SH-SY5Y (cell line): ENCODE measurements around the gene OTUD3.

Experiments
- GATA2 ChIP-seq: IDR thresholded peaks from 2 replicates; pipeline ENCODE4 v1.6.1; 2011; ENCODE audit warnings: mild to moderate bottlenecking, low read depth, low read length
- GATA3 ChIP-seq: IDR thresholded peaks from 2 replicates; pipeline ENCODE4 v1.6.1; 2011; ENCODE audit warnings: low read depth, mild to moderate bottlenecking, low read length, moderate library complexity

DNA sequence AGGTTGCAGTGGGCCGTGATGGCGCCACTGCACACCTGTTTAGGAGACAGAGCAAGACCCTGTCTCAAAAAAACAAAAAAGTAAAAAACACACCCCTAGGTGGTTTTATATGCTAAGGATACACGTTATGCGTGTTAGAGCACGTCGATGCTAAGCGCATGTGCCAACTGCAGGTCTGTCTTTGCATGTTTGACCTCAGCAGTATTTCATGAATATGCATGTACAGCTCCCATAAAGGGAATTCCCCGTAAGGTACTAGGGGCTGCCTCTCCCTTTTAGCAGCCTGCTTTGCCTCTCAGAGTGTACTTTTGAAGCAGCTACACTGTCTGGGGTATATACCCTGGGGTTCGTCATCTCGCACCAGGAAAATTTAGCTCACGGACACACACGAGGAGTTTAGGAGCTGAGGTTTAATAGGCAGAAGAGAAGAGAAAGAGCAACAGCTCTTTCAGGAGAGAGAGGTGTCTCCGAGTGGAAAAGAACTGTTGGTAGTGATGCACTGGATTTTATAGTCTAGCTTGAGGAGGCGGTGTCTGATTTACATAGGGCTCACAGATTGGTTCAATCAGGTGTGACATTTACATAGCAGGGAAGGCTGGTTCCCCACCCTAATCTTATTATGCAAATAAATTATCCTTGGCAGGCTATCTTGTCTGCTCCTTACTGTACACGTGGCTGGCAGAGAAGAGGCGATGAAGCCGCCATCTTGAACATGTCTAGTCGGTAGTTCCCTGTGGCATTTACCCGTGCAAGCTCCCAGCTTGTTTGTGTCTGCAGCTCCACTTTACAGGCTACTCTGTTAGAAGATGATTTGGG, 4.2 kb upstream of the OTUD3 start:
- TF ChIP-seq GATA3 (no peak), GATA2 (no peak)
